Stimulated activated naive CD4-positive, alpha-beta T cell treated with Interleukin-2 at 50 U/mL for 16 hours (primary cell): ENCODE results near the gene RAD51B.

Experiments used
- DNase-seq: peaks from one replicate; lab custom pipeline; 2025; lab: John Stamatoyannopoulos, UW

Gene RAD51B

DNA sequence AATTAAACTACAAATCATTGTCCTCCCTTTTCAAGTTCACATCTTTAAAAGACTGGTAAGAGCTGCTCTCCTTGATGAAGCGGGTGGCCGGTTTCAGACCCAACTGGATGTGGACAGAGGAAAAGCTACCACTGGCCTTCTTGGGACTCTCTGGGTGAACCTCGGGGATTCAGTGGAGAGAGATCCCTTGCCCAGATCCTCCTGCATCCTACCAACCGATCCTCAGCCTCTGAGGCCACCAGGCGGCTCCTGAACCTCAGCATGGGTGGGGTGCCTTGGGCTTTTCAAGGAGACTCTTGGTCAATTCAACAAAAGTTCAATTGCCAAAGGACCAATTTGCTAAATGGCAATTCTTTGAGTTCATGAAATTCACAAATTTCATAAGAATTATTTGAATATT lies 888.8 kb downstream of the RAD51B start:
- no peak for DNase-seq

GRCh38 chr14:68709007-68709406 lies 889.4 kb downstream of the RAD51B start:
- DNase-seq = no peak

GRCh38 chr14:68710776-68711175 lies 891.2 kb downstream of the RAD51B start:
- no peak for DNase-seq

- DNase-seq = no peak
Measured at GRCh38 chr14:68711561-68712309, 892.2 kb downstream of the RAD51B start.

GRCh38 chr14:68712703-68713370 lies 893.3 kb downstream of the RAD51B start:
- DNase-seq = no peak

DNA sequence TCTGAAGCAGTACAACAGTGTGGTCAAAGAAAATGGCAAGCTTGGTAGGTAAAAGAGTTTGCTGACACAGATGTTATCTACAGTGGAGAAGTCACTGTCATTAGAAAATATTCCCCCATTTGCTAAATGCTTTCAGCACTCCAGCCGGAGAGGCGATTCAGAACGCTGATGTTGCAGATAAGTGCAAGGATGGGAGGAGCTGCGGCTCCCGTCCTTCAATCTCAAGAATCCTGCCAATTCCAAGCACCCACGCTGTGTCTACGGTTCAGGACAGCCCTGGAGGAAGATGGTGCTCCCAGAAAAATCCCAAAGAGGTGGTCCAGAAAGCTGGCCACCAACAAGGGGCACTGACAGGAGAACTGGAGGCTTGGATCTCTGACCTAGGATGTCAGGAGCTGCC lies 894.2 kb downstream of the RAD51B start:
- no peak for DNase-seq

DNA sequence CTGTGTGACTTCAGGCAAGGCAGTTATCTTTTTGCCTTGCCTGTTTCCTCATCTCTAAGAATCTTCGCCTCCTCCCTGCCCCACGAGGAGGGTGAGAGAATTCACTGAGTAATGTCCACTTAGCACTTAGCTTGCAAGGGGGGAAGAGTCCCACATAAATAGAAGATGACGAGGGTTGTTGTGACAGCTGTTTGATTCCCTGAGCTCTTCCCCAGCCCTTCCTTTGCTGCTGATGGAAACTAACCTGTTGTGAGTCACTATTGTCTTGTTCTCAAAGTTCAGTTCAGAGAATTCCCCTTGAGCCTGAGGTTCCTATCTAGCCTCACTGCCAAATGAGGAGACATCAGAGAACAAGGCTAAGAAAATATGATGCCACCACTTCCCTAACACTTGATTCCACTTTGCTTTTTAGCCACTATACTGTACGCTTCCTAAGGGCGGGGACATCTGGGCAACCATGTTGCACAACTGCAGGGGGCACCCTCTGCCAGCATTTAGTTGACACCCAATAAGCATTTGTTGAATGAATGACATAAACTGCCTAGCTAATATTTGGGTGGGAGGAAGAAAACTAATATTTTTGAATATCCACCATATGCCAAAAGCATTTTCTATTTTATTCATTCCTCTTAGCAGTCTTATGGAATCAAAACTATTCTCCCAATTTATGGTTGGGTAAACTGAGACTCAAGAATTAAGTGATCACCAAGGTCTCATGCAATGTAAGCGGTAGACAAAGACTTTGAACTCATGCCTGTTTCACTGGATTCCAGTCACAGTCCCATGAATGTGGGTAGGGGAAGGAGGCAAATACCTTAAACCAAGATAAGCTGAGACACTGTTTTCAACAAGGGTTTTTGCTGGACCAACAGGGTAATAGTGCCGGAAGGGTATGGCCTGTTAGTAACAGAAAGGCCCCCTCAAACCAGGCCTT lies 895.7 kb downstream of the RAD51B start:
- no peak for DNase-seq

DNA sequence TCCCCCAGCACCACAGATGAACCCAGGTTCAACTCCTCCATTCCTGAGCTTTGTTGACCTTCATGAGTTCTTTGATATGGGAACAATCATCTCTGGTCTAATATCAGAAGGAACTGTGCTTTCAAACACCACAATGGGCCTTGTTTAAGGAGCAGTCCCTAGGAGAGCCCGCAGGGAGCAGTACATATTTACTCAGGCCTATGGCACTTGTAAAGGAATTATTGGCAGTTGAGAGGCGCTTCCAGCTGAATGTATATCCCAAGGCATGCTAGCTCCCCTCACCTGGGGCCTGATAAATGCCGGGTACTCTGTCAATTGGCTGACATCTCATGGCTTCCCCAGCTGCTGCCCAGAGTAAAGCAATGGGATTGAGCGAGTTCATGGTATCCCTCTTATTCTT lies 897.1 kb downstream of the RAD51B start:
- no peak for DNase-seq

- DNase-seq = no peak
Measured at GRCh38 chr14:68718023-68718990, 898.7 kb downstream of the RAD51B start.

- DNase-seq = no peak
Measured at GRCh38 chr14:68719634-68720384, 900.2 kb downstream of the RAD51B start.

GRCh38 chr14:68722186-68722585 lies 902.6 kb downstream of the RAD51B start:
- DNase-seq = no peak

- no peak for DNase-seq
Measured at GRCh38 chr14:68722968-68723566, 903.5 kb downstream of the RAD51B start.

GRCh38 chr14:68723808-68724268 lies 904.3 kb downstream of the RAD51B start:
- no peak for DNase-seq

DNA sequence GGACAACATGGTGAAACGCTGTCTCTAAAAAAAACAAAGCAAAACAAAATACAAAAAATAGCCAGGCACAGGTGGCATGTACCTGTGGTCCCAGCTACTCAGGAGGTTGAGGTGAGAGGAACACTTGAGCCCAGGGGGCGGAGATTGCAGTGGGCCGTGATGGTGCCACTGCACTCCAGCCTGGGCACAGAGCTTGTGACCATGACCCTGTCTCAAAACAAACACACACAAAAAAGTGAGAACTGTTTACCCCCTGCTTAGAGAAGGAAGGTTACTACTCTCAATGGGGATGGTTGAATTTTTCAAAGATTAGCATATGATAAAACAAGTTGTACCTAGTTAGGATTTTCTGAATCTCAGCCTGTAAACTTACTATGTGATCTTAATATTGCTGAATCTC lies 905.3 kb downstream of the RAD51B start:
- no peak for DNase-seq

- no peak for DNase-seq
Measured at GRCh38 chr14:68726093-68726695, 906.6 kb downstream of the RAD51B start.

DNA sequence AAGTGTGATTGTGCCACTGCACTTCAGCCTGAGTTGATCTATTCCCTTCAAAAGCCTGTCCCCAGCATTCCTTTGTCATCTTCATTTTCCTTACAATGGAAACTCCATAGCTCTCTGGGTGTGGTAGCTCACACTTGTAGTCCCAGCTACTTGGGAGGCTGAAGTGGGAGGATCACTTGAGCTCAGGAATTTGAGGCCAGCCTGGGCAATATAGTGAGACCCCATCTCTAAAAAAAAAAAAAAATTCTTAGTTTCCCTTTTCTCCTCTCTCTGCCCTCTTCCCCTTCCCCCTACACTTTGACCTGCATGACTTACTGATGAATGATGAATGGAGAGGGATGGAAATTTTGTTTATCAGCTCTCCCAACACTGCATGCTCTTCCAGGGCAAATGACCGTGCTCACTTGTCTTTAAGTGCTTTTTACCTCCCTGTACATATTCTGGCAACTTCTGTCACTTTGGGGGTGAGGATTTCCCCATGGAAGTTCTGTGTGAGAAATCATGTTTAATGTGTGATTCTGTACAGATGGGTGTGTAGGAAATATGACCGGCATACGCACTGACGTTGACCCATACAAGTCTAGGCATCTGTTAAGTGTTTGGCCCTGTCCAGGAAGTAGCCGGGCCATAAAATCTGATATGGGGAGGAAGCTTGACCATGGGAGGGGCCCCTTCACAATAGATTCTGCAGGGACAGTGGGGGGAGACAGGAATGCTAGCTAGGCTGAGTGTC lies 907.9 kb downstream of the RAD51B start:
- DNase-seq = no peak

- DNase-seq = no peak
Measured at GRCh38 chr14:68728342-68729106, 908.9 kb downstream of the RAD51B start.

DNA sequence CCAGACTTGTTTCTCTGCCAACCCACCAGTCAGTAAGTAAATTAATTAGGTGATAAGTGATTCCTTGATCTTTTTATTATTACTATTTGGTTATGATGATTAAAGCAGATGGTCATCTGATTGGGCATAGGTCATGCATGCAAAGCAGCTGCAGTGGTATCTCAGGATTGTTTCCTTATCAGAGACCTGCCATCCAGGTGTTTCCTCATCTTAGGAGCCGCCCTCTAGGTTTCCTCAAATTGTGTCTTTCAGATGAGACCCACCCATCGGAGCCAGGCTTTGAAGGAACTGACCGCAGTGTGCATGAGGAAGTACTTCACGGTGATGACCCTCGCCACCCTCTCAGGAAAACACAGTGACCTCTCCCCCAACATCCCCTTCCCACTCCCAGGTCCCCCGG lies 910.0 kb downstream of the RAD51B start:
- no peak for DNase-seq
